GM12878 (cell line): ENCODE measurements around the gene CABLES1. TPM values are rescaled to one million over a fixed set of nuclear protein-coding genes. Genes with fewer than 3 reads are reported as not detected.

Experiments
- ATAC-seq: fragments of 200-7000 bp; cut with Tn5 transposase; 3 replicates; pipeline ENCODE4 v1.9.1; 2020; ENCODE audit warnings: mild to moderate bottlenecking, moderate library complexity
- BruUV-seq: library from RNA; stranded (reverse); fragments of 400-500 nt; replicated peaks from 2 replicates; lab custom pipeline; 2021; lab: Mats Ljungman, UMichigan
- CTCF ChIA-PET: fragments of 300-600 bp; sonication (Branson Sonifier 250); formaldehyde crosslinking; extraction: SDS; loops from one replicate; lab custom pipeline; 2021; ENCODE audit warnings: inconsistent platforms; lab: Yijun Ruan, JAX
- POLR2A ChIA-PET: fragments of 350-600 bp; formaldehyde crosslinking; extraction: SDS; loops from one replicate; lab custom pipeline; 2021; ENCODE audit warnings: inconsistent platforms; lab: Charles Lee
- RAD21 ChIA-PET: fragments of 300-600 bp; sonication (Branson Sonifier 250); formaldehyde crosslinking; loops from one replicate; lab custom pipeline; 2023; ENCODE audit warnings: antibody characterized with exemption; ENCODE audit not compliant: unreplicated experiment; lab: Charles Lee
- SMC1A ChIA-PET: fragments of 300-600 bp; sonication (Branson Sonifier 250); formaldehyde crosslinking; loops from one replicate; lab custom pipeline; 2023; ENCODE audit not compliant: unreplicated experiment, uncharacterized antibody; lab: Charles Lee
- DNase-seq: peaks from one replicate; pipeline ENCODE4 v3.0.0-alpha.2; 2011; ENCODE audit warnings: low read depth, low spot score
- FAIRE-seq: peaks from 3 replicates; lab custom pipeline; 2011; peaks lifted over from hg19 to GRCh38; lab: Jason Lieb, UNC
- H2AFZ ChIP-seq: 2 replicates; pipeline ENCODE4 v1.6.0; 2011; ENCODE audit warnings: low read depth, low read length, control low read depth; ENCODE audit not compliant: control insufficient read depth
- H3K27ac ChIP-seq: 2 replicates; pipeline ENCODE4 v1.5.1; 2011; ENCODE audit warnings: control low read depth; ENCODE audit not compliant: control insufficient read depth, insufficient read depth
- H3K27me3 ChIP-seq, 2 experiments: replicated peaks in 1 of 2; 2 replicates each; pipeline versions ENCODE4 v1.6.0 to v1.6.1; 2011; ENCODE audit warnings: low read length in 1 of 2; ENCODE audit not compliant: control insufficient read depth in 2 of 2, insufficient read depth in 2 of 2
- H3K36me3 ChIP-seq, 2 experiments: 2 replicates each; pipeline ENCODE4 v1.5.1; 2011; ENCODE audit warnings: low read length in 1 of 2; ENCODE audit not compliant: control insufficient read depth in 2 of 2, insufficient read depth in 2 of 2
- H3K4me1 ChIP-seq: 2 replicates; pipeline ENCODE4 v1.6.1; 2011; ENCODE audit warnings: mild to moderate bottlenecking, low read length, moderate library complexity, mixed read lengths; ENCODE audit not compliant: control insufficient read depth, insufficient read depth
- H3K4me2 ChIP-seq: 2 replicates; pipeline ENCODE4 v1.6.0; 2011; ENCODE audit warnings: control low read depth; ENCODE audit not compliant: control insufficient read depth, insufficient read depth
- H3K4me3 ChIP-seq: fragments of 200-600 bp; sonication (generic); 2 replicates; pipeline ENCODE4 v1.5.1; 2016
- H3K79me2 ChIP-seq: 2 replicates; pipeline ENCODE4 v1.6.0; 2011; ENCODE audit warnings: low read length; ENCODE audit not compliant: control insufficient read depth, insufficient read depth
- H3K9ac ChIP-seq: 2 replicates; pipeline ENCODE4 v1.8.0; 2011; ENCODE audit warnings: low read length, control low read depth, mixed read lengths; ENCODE audit not compliant: control insufficient read depth, insufficient read depth
- H3K9me3 ChIP-seq: replicated peaks from 3 replicates; pipeline ENCODE4 v1.5.1; 2011; ENCODE audit warnings: mild to moderate bottlenecking, low read length; ENCODE audit not compliant: control insufficient read depth, insufficient read depth
- H4K20me1 ChIP-seq: 2 replicates; pipeline ENCODE4 v1.6.0; 2011; ENCODE audit not compliant: control insufficient read depth, insufficient read depth
- BCL11A ChIP-seq: IDR thresholded peaks from 2 replicates; pipeline ENCODE4 v1.6.1; 2011; ENCODE audit warnings: low read depth, low read length
- CBX5 ChIP-seq: sonication (generic); IDR thresholded peaks from 2 replicates; pipeline ENCODE4 v1.6.1; 2016; ENCODE audit warnings: low read depth, moderate library complexity, mild to moderate bottlenecking, inconsistent platforms
- CEBPZ ChIP-seq: fragments of 150-350 bp; IDR thresholded peaks from 2 replicates; pipeline ENCODE4 v1.6.1; 2016; ENCODE audit warnings: low read depth, low read length
- CREB1 ChIP-seq: IDR thresholded peaks from 2 replicates; pipeline ENCODE4 v1.6.1; 2012; ENCODE audit warnings: low read depth, mild to moderate bottlenecking, inconsistent platforms
- FOS ChIP-seq: IDR thresholded peaks from 3 replicates; pipeline ENCODE4 v1.6.1; 2011; ENCODE audit warnings: borderline replicate concordance; ENCODE audit not compliant: insufficient read length; ENCODE audit errors: extremely low read depth
- HDGF ChIP-seq: fragments of 450-650 bp; IDR thresholded peaks from 2 replicates; pipeline ENCODE4 v1.6.1; 2016; ENCODE audit warnings: antibody characterized with exemption
- MLLT1 ChIP-seq: fragments of 450-650 bp; IDR thresholded peaks from 2 replicates; pipeline ENCODE4 v1.6.1; 2016; ENCODE audit warnings: mild to moderate bottlenecking
- MTA2 ChIP-seq: fragments of 450-650 bp; IDR thresholded peaks from 2 replicates; pipeline ENCODE4 v1.6.1; 2016; ENCODE audit warnings: low read depth, mild to moderate bottlenecking, moderate library complexity
- MYB ChIP-seq: fragments of 150-350 bp; IDR thresholded peaks from 2 replicates; pipeline ENCODE4 v1.6.1; 2014; ENCODE audit warnings: mild to moderate bottlenecking, low read depth, low read length, borderline replicate concordance
- NFXL1 ChIP-seq: fragments of 450-650 bp; IDR thresholded peaks from 2 replicates; pipeline ENCODE4 v1.6.1; 2017; ENCODE audit warnings: antibody characterized with exemption, mild to moderate bottlenecking, borderline replicate concordance
- NFYB ChIP-seq: IDR thresholded peaks from 2 replicates; pipeline ENCODE4 v1.6.1; 2011; ENCODE audit warnings: low read depth, mild to moderate bottlenecking, low read length, improper control_type of control experiment, moderate library complexity; ENCODE audit not compliant: insufficient read depth
- POLR2AphosphoS2 ChIP-seq: IDR thresholded peaks from 2 replicates; pipeline ENCODE4 v1.6.1; 2011; ENCODE audit warnings: low read depth, mild to moderate bottlenecking, low read length, improper control_type of control experiment, moderate library complexity
- RBBP5 ChIP-seq: fragments of 200-600 bp; sonication (generic); conservative IDR thresholded peaks from 2 replicates; pipeline ENCODE4 v1.6.1; 2016
- RELA ChIP-seq: fragments of 450-650 bp; IDR thresholded peaks from 2 replicates; pipeline ENCODE4 v1.8.0; 2014; ENCODE audit warnings: borderline replicate concordance; ENCODE audit not compliant: partially characterized antibody
- RUNX3 ChIP-seq: IDR thresholded peaks from 2 replicates; pipeline ENCODE4 v1.6.1; 2012; ENCODE audit warnings: low read length, inconsistent platforms
- SIN3A ChIP-seq: IDR thresholded peaks from 2 replicates; pipeline ENCODE4 v1.6.1; 2012; ENCODE audit warnings: low read depth, low read length, improper control_type of control experiment
- SIX5 ChIP-seq: IDR thresholded peaks from 2 replicates; pipeline ENCODE4 v1.6.1; 2011; ENCODE audit warnings: mild to moderate bottlenecking, low read depth, low read length, moderate library complexity; ENCODE audit not compliant: severe bottlenecking
- SP1 ChIP-seq: IDR thresholded peaks from one replicate; pipeline ENCODE4 v1.6.1; 2011; ENCODE audit warnings: low read depth, low read length
- TARDBP ChIP-seq: IDR thresholded peaks from 2 replicates; pipeline ENCODE4 v1.6.1; 2016; ENCODE audit warnings: borderline replicate concordance
- YBX1 ChIP-seq: fragments of 450-650 bp; IDR thresholded peaks from 2 replicates; pipeline ENCODE4 v1.6.1; 2016; ENCODE audit warnings: antibody characterized with exemption
- WGBS: methylation state at CpG from one replicate; pipeline ENCODE4 v1.1.6; 2016; ENCODE audit warnings: low lambda C conversion rate; ENCODE audit not compliant: insufficient replicate concordance, insufficient coverage; ENCODE audit errors: missing lambda C conversion rate; 5-methylcytosine and 5-hydroxymethylcytosine counted together
- in situ Hi-C: fragments of 300-500 bp; cut with MboI; formaldehyde crosslinking; loops from 9 replicates; pipeline ENCODE4 v1.14.3; 2018; ENCODE audit warnings: mixed read lengths
- intact Hi-C: fragments of 100-400 bp; cut with micrococcal nuclease; formaldehyde crosslinking; loops from one replicate; pipeline ENCODE4 v1.14.2; 2022; ENCODE audit not compliant: unreplicated experiment
- polyA plus RNA-seq, 11 experiments: library from polyadenylated mRNA; depleted of rRNA in 4 of 11; unstranded in 6 of 11; stranded (reverse) in 5 of 11; fragments of >200 nt; fragmentation: Nextera tagmentation in 4 of 11; fragmentation: Illumina TruSeq in 1 of 11; extraction: Ambion mirVana in 4 of 11; extraction: Trizol in 1 of 11; gene quantifications; 1 replicate in 1 of 11; 2 replicates in 10 of 11; pipeline versions ENCODE4 v1.2.1 to v1.2.3, GENCODE V29; 2011 to 2016; ENCODE audit warnings: inconsistent platforms in 2 of 11, missing spikeins in 2 of 11, low read depth in 1 of 11
- total RNA-seq, 4 experiments: library from RNA; depleted of rRNA in 3 of 4; stranded (reverse); fragments of >200 nt in 3 of 4; fragmentation: Illumina TruSeq in 1 of 4; extraction: Trizol in 1 of 4; gene quantifications; 2 replicates each; pipeline versions ENCODE4 v1.2.1 to v1.2.3, GENCODE V29; 2013 to 2021

Gene CABLES1
- total and polyA plus RNA-seq, 10 of the 15 experiments (the other 5 are each of a cell fraction or from before 2014, with no cell fraction given), result 2.9 to 27.2 (median 8.2) TPM

- H3K27ac ChIP-seq, result no peak overlapping the region
- no TSS peak for BruUV-seq
- DNase-seq, result no peak
- H3K4me2 ChIP-seq, result no peak overlapping the region
- H3K27me3 ChIP-seq, result no peaks in the 10 kb centered on the region
- in situ Hi-C loops, result no loop called here
- H3K9ac ChIP-seq, result no peak overlapping the region
- H4K20me1 ChIP-seq, result no peaks in the 10 kb centered on the region
- TF ChIP-seq HDGF (no peak), MLLT1 (no peak), SIN3A (no peak), RBBP5 (no peak), SIX5 (no peak), SP1 (no peak), NFYB (no peak), MYB (no peak), POLR2AphosphoS2 (no peak), RUNX3 (no peak), FOS (no peak), CBX5 (no peak), BCL11A (no peak), TARDBP (no peak), YBX1 (no peak), MTA2 (no peak), NFXL1 (no peak), CREB1 (no peak), CEBPZ (no peak), RELA (no peak)
- H3K36me3 ChIP-seq, result peaks cover 0 to 7% of the 10 kb centered on the region in 2 experiments; a peak in 3 of 4 replicates
- H3K9me3 ChIP-seq, result no peaks in the 10 kb centered on the region
- H3K4me3 ChIP-seq, result no peak overlapping the region
- ATAC-seq, result no peak
- 69% methylated on average over 9 of the region's 9 CpGs for WGBS
- no peak overlapping the region for H2AFZ ChIP-seq
- RAD21 ChIA-PET, result no interaction called here
- CTCF ChIA-PET, result no interaction called here
- H3K4me1 ChIP-seq, result no peaks in the 10 kb centered on the region; the same call in 1 of the 2 replicates
- intact Hi-C loops, result no loop called here
- H3K79me2 ChIP-seq, result peaks cover 4% of the 10 kb centered on the region
- POLR2A ChIA-PET, result interaction anchor here (0.7 kb wide), 1 partner anchor 16 kb away, joined by 3 read pairs; no protein-coding TSS in a partner anchor
- SMC1A ChIA-PET, result interaction anchor here (1.5 kb wide), 1 partner anchor 30 kb away, joined by 3 read pairs; no protein-coding TSS in a partner anchor
- no peak for FAIRE-seq
These were observed 36.4 kb downstream of the CABLES1 start for GRCh38 chr18:23171581-23172156.
